GM23338 (cell line): Measurements from ENCODE around the gene RNF152.

Experiments
- CREB1 ChIP-seq: fragments of 250-450 bp; sonication (Bioruptor Pico); IDR thresholded peaks from 2 replicates; pipeline ENCODE4 v1.5.0; 2020; ENCODE audit warnings: low read depth, mild to moderate bottlenecking, moderate library complexity
- EZH2phosphoT487 ChIP-seq: fragments of 200-600 bp; sonication (generic); IDR thresholded peaks from one replicate; pipeline ENCODE4 v1.8.1; 2018; ENCODE audit warnings: antibody characterized with exemption; ENCODE audit not compliant: unreplicated experiment
- TF ChIP-seq, protein P1 (sequence below), 2 experiments: fragments of 200-600 bp in 1 of 2; sonication (generic) in 1 of 2; conservative IDR thresholded peaks; 2 replicates each; pipeline versions ENCODE4 v1.5.1 to v1.6.1; 2016 to 2017; ENCODE audit warnings: antibody characterized with exemption in 2 of 2, low read depth in 2 of 2, mild to moderate bottlenecking in 2 of 2, moderate library complexity in 1 of 2
- TF ChIP-seq, protein P2 (sequence below): IDR thresholded peaks from 2 replicates; pipeline ENCODE4 v1.6.1; 2016; ENCODE audit warnings: antibody characterized with exemption

DNA sequence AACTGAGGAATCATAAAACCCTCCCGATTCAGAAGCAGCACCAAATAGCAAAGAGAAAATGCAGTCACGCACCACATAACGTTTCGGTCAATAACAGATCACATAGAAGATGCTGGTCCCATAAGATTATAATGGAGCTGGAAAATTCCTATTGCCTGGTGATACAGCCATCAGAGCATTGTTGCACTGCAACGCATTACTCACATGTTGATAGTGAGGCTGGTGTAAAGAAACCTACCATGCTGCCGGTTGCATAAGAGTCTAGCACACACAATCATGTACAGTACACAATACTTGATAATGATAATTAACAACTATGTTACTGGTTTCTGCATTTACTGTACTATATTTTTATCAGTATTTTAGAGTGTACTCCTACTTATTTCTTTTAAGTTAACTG lies 32.5 kb downstream of the RNF152 start:
- TF ChIP-seq, protein P1, sequence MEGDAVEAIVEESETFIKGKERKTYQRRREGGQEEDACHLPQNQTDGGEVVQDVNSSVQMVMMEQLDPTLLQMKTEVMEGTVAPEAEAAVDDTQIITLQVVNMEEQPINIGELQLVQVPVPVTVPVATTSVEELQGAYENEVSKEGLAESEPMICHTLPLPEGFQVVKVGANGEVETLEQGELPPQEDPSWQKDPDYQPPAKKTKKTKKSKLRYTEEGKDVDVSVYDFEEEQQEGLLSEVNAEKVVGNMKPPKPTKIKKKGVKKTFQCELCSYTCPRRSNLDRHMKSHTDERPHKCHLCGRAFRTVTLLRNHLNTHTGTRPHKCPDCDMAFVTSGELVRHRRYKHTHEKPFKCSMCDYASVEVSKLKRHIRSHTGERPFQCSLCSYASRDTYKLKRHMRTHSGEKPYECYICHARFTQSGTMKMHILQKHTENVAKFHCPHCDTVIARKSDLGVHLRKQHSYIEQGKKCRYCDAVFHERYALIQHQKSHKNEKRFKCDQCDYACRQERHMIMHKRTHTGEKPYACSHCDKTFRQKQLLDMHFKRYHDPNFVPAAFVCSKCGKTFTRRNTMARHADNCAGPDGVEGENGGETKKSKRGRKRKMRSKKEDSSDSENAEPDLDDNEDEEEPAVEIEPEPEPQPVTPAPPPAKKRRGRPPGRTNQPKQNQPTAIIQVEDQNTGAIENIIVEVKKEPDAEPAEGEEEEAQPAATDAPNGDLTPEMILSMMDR (conservative IDR thresholded peaks at IDR 0.05; ENCODE audit: low read depth in 2 of 2): no peak
- TF ChIP-seq, protein P2, sequence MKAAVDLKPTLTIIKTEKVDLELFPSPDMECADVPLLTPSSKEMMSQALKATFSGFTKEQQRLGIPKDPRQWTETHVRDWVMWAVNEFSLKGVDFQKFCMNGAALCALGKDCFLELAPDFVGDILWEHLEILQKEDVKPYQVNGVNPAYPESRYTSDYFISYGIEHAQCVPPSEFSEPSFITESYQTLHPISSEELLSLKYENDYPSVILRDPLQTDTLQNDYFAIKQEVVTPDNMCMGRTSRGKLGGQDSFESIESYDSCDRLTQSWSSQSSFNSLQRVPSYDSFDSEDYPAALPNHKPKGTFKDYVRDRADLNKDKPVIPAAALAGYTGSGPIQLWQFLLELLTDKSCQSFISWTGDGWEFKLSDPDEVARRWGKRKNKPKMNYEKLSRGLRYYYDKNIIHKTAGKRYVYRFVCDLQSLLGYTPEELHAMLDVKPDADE: no peak
- TF ChIP-seq EZH2phosphoT487 (no peak), CREB1 (no peak)
